Measurements from ENCODE around the gene RUVBL1.

DNA sequence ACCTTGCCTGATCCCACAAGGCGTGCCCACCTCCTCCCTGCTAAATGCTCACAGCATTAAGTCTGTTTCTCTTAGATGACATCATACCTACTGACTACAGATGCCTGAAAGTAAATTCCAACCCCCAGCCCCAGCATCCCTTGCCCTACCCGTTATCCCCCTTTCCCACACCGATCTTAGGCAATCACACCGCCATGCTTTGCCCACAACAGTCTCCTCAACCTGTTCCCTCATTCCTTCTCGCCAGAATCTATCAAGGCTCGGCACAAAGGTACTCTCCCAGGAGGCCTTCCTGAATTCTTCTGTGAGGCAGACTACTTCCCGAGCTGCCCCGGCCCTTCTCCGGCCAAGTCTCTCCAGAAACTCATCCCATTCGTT, 72.2 kb downstream of the RUVBL1 start:
- TF ChIP-seq, protein P1, sequence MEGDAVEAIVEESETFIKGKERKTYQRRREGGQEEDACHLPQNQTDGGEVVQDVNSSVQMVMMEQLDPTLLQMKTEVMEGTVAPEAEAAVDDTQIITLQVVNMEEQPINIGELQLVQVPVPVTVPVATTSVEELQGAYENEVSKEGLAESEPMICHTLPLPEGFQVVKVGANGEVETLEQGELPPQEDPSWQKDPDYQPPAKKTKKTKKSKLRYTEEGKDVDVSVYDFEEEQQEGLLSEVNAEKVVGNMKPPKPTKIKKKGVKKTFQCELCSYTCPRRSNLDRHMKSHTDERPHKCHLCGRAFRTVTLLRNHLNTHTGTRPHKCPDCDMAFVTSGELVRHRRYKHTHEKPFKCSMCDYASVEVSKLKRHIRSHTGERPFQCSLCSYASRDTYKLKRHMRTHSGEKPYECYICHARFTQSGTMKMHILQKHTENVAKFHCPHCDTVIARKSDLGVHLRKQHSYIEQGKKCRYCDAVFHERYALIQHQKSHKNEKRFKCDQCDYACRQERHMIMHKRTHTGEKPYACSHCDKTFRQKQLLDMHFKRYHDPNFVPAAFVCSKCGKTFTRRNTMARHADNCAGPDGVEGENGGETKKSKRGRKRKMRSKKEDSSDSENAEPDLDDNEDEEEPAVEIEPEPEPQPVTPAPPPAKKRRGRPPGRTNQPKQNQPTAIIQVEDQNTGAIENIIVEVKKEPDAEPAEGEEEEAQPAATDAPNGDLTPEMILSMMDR (IDR thresholded peaks at IDR 0.05): no peak
- TF ChIP-seq POLR2A (IDR thresholded peaks at IDR 0.05) (no peak), EP300 (IDR thresholded peaks at IDR 0.05) (no peak)

Measured in ovary (tissue), 3 donors.